GM10847 (cell line): ENCODE measurements around the gene TMEM134.

ENCODE experiments used
- POLR2A ChIP-seq: IDR thresholded peaks from 2 replicates; pipeline ENCODE4 v1.6.1; 2011; ENCODE audit not compliant: insufficient read length; ENCODE audit errors: extremely low read depth

Gene TMEM134

GRCh38 chr11:67439321-67440228 lies 29.5 kb downstream of the TMEM134 start:
- no peak for TF ChIP-seq POLR2A

DNA sequence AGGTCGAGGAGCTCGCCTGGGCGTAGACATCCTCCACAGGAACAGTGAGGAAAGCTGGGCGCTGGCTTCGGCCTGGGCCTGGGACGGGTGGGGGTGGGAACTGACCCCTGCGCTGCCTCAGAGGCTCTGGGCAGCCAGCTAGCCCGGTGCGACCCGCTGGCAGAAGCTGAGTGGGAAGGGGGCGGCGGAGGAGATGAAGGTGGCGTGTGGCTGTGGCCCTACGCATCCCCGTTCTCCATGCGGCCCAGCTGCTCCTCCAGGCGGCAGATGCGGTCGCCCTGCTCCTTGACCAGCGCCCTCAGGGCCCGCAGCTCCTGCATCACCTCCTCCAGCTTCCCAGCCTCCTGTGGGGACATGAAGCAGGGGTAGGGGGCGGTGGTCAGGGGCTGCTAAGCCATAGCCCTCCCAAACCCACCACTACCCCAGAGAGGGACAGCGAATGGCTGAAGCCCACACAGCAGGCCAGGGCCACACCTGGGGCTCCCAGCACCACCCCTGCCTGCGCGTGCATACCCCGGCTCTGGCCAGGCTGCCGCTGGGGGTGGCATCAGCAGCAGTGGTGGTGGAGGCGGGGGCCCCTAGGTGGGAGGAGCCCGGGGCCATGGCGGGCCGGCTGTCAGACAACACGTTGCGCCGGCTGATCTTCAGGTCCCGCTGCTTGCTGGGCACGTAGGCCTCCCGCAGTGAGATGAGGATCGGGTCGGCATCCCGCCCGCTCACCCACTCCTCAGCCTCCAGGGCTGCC lies 30.7 kb downstream of the TMEM134 start:
- TF ChIP-seq POLR2A = peak; percentile 34

- no peak for TF ChIP-seq POLR2A
Observed at GRCh38 chr11:67437809-67438157, 31.3 kb downstream of the TMEM134 start.

- TF ChIP-seq POLR2A = peak; percentile 94
Observed at GRCh38 chr11:67437082-67437808, 31.8 kb downstream of the TMEM134 start, which contains the start of gene PTPRCAP. PTPRCAP (minus strand) TSS chr11:67437682; CDS start chr11:67437619, 63 bp downstream.

DNA sequence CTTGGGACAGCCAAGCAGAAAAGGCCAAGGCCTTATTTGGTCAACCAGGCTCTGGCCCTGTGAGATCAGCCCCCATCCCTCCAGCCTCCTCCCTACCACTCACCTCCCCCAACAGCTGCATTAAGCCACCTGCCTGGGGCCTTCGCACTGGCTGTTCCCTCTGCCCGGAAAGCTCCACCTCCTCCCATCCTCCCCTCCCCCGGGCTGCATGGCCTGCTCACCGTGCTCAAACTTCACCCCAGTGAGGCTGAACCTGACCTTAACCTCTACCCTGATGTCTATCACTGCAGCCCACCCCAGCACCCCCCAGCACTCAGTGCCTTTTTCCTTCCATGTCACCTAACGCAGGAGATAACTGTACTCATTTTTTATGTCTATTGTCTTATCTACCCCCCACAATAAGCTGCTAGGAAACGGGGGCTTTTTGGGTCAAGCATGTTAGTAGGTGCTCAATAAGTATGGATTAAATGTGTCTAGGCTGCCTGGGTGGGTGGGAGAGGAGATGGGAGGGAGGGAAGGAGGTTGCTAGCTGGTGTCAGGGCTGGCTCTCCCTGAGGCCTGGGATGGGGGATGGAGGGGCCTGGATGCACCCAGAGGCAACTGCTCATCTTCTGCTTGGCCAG lies 32.5 kb downstream of the TMEM134 start:
- TF ChIP-seq POLR2A = peak; percentile 9

- TF ChIP-seq POLR2A = no peak
Observed at GRCh38 chr11:67435727-67436458, 33.2 kb downstream of the TMEM134 start.

DNA sequence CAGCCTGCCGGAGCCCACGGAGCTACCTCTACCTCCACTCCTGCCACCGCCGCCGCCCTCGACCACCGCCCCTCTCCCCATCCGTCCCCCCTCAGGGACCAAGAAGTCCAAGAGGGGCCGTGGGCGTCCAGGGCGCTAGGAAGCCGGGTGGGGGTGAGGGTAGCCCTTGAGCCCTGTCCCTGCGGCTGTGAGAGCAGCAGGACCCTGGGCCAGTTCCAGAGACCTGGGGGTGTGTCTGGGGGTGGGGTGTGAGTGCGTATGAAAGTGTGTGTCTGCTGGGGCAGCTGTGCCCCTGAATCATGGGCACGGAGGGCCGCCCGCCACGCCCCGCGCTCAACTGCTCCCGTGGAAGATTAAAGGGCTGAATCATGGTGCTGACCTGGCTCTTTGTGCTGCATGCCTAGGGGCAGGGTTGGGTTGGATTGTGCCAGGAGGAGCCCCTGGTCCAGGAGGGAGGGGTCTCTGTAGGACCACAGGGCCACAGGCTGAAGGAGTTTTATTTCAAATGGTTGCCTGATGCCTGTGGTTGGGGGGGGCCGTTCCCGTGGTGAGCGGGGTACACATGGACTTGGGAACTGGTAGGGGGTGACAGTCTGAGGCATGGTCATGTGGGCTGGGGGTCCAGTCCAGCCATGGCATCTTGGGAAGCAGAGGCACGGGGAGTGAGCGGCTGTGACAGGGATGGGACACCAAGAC lies 33.9 kb downstream of the TMEM134 start:
- no peak for TF ChIP-seq POLR2A

- peak; percentile 56 for TF ChIP-seq POLR2A
Observed at GRCh38 chr11:67434395-67434881, 34.6 kb downstream of the TMEM134 start.

- TF ChIP-seq POLR2A = no peak
Observed at GRCh38 chr11:67433536-67434394, 35.3 kb downstream of the TMEM134 start.

- TF ChIP-seq POLR2A = no peak
Observed at GRCh38 chr11:67432655-67433349, 36.2 kb downstream of the TMEM134 start.

DNA sequence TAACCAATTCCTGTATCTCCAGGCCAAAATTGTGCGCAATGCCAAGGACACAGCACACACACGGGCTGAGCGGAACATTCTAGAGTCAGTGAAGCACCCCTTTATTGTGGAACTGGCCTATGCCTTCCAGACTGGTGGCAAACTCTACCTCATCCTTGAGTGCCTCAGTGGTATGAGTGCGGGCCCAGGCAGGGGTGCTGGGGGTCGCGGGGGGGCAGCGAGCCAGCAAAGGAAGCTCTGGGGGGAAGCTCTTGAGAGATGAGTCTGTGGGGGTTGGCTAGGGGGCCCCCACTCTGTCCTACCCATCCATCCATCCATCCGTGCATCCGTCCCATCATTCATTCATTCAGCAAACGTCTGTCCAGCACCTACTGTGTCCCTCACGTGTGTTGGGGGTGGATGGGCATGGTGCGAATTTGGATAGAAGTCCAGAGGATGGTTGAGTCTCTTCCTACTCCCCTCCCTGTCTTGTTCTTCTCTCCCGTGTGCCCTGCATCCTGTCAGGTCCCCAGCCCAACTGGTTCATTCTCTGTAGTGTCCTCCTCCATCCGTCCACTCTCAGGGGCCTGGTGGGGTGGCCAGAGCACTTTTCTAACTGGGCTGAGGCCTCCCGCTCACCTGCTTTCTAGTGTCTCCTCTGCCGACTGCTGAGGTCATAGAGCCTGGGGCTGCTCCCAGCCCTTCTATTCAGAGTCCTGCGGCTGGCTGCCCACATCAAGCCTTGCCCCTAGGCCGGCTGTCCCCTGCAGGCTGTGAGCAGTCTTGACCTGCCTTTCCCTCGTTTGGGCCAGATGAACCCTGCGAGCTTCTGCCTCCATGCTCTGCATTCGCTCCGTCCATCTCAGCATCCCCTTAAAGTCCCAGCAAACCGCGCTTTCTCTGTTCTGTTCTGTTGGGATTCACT lies 37.5 kb downstream of the TMEM134 start:
- TF ChIP-seq POLR2A = no peak
